GM19239 (cell line): ENCODE results near the gene LGR6.
"Not testable (repeated sequence)": the region's sequence is repeated elsewhere in the genome, so short reads cannot be mapped to it uniquely, and the experiment has no call there.

Experiments
- DNase-seq: peaks from one replicate; pipeline ENCODE4 v3.0.0; 2011; ENCODE audit warnings: low spot score; ENCODE audit not compliant: insufficient read length
- FAIRE-seq: peaks from 2 replicates; lab custom pipeline; 2011; peaks lifted over from hg19 to GRCh38; lab: Jason Lieb, UNC

Gene LGR6

DNA sequence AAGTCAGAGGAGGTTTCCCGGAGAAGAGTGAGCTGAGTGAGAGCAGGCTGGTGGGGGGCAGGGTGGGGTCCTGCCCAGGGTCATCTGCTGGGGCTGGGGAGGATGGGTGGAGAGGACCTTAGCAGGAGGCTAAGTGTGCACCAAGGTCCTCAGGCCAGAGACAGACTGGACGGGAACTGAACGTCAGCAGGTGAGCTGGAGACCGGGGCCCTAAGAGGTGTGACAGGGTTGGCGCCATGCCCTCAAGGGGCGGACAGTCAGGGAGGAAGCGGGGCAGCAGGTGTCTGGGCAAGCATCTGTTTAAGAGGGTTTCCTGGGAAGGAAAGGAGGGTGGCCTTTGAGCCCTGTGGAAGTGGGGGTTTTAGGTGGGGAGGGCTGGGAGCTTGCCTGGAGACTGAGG is 19.6 kb upstream of the LGR6 start:
- FAIRE-seq = no peak

DNA sequence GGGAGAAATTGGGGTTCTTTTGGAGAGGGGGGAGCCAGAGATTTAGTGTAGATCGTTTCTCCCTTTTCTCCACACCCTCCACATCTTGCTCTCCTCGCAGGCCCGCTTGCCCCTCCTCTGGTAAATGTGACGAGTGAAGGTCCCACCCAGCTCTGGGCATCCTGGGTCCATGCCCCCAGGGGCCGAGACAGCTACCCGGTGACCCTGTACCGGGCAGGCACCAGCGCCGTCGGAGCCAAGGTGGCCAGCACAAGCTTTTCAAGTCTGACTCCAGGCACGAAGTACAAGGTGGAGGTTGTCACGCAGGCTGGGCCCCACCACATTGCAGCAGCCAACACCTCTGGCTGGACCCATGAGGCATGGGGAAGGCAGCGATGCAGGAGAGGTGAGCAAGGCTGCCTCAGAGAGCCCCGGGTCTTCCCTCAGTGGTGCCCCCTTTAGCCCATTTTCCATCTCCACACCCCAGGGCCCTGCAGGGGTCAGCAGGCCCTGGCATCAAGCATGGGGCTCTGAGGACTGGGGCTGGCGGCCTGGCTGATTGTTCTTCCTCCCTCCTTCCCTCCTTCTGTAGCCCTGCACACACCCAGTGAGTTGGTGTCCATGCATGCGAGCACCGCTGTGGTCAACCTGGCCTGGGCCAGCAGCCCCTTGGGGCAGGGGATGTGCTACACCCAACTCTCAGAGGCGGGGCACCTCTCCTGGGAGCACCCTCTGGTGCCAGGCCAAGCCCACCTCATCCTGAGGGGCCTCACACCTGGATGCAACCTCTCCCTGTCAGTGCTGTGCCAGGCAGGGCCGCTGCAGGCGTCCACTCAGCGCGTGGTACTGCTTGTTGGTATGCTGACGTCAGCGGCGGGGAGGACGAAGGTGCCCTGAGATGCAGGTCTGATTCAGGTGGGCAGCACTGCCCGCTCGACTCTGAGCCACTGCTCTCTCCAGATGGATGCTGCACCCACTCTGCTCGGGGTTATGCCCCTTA is 16.4 kb upstream of the LGR6 start:
- FAIRE-seq (no peak), DNase-seq (no peak)

More for the DNA sequence above, 19.6 kb upstream of the LGR6 start:
- no peak for DNase-seq

DNA sequence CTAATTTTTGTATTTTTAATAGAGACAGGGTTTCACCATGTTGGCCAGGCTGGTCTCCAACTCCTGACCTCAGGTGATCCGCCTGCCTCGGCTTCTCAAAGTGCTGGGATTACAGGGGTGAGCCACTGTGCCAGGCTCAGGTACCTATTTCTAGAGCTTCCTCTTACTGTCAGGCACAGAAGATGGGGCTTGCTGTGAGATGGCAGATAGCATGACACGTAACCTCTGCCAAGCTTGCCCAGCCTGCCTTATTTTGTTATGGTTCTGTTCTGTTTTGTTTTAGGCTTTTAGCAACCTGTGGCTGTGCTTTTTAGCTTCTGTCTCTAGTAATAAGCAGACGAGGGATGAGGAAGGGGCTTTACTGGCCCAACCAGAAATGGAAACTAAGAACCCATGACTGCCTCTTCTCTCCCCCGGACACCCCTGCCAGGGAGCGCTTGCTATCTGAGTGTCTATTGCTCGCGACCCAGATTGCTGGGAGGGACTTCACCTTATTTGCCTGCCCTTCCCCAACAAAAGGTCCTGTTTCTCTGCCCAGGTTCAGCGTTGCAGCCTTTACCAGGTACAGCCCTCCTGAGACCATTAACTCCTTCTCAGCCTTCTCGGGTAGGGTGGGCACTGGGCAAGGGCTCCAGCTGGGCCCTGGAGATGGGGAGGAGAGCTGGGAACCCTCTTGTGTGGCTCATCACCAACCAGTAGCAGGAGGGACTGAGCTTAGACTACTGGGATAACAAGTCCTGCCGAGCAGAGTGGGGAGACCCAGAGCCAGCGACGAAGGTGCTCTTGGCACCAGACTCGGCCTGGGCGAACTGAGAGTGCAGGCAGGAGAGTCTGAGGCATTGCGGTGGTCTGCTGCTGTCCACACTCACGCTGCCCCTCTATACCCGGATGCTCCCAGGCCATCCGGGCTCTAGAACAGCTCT is 13.5 kb upstream of the LGR6 start:
- DNase-seq = no peak
- no peak for FAIRE-seq

DNA sequence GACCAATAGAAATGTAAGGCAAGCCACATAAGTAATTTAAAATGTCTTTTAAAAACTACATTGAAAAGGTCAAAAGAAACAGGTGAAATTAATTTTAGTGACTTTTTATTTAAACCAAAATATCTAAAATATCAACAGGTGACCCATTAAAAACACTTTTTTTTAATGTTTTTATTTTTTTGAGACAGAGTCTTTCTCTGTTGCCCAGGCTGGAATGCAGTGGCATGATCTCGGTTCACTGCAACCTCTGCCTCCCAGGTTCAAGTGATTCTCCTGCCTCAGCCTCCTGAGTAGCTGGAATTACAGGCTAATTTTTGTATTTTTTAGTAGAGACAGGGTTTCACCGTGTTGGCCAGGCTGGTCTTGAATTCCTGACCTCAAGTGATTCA is 12.9 kb upstream of the LGR6 start:
- not testable (repeated sequence) for DNase-seq, FAIRE-seq

GRCh38 chr1:202181586-202181985 is 12.0 kb upstream of the LGR6 start:
- no peak for DNase-seq
- no peak for FAIRE-seq

DNA sequence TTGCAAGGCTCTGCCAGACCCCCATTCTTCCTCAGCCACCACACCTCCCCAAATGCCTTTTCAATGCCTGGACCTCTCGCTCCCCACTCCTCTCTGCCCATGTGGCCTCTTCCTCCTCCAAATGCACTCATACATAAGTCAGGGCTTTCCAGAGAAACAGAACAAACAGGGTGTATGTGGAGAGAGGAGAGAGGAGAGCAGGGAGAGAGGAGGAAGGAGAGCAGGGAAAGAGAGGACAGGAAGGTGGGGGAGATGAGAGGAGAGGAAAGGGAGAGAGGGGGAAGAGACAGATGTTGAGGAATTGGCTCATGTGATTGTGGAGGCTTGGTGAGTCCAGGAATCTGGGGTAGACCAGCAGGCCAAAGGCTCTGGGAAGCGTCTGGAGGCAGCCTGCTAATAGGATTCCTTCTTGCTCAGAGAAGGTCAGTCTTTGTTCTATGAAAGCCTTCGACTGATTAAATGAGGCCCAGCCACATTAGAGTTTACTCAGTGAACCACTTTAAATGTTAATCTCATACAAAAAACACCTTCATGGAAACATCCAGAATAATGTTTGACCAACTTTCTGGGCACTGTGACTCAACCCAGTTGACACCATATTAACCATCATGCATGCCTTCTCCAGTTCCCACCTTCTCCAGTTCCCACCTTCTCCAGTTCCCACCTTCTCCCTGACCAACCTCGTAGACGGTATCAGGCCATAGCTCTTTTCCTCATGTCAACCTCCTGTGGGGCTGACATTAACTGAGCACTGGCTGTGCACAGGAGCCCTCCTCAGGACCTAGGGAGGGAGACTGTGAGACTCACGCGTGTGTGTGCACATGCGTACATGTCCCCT is 11.3 kb upstream of the LGR6 start:
- FAIRE-seq (no peak), DNase-seq (no peak)

DNA sequence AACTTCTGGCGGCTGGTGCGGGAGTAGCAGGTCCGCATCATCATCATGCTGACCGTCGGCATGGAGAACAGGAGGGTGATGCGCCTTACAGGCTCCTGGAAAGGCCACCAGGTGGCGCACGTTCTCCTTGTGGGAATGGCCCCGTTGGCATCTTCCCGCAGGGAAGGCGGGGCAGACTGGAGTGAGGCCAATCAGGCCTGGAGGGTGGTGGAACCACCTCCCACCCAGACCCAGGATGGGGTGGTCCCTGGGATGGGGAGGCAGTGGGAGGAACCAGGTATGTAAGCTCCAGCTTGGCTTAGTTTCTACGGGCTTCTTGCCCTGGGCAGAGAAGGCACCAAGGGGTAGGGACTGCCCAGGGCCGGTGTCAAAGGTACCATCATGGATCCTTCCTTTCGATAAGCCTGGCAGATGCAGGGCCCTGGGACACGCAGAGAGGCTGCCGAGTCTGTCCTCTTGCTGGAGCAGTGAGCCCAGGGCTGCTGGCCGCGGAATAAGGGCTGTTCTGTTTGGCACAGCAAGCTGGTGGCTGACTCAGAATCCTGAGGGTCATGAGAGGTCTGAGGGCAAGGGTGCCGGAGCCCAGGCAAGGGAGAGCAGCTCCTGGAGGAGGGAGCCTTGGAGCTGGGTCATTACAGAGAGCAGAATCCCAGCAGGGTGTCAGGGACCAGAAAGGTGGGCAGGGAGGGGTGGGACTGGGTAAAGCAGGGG is 8.7 kb upstream of the LGR6 start:
- DNase-seq (peak; percentile 66), FAIRE-seq (peak; percentile 78)

- DNase-seq = no peak
- FAIRE-seq = no peak
These were observed 7.3 kb upstream of the LGR6 start for GRCh38 chr1:202186327-202186726.

GRCh38 chr1:202187041-202187671 is 6.4 kb upstream of the LGR6 start:
- no peak for FAIRE-seq
- no peak for DNase-seq

DNA sequence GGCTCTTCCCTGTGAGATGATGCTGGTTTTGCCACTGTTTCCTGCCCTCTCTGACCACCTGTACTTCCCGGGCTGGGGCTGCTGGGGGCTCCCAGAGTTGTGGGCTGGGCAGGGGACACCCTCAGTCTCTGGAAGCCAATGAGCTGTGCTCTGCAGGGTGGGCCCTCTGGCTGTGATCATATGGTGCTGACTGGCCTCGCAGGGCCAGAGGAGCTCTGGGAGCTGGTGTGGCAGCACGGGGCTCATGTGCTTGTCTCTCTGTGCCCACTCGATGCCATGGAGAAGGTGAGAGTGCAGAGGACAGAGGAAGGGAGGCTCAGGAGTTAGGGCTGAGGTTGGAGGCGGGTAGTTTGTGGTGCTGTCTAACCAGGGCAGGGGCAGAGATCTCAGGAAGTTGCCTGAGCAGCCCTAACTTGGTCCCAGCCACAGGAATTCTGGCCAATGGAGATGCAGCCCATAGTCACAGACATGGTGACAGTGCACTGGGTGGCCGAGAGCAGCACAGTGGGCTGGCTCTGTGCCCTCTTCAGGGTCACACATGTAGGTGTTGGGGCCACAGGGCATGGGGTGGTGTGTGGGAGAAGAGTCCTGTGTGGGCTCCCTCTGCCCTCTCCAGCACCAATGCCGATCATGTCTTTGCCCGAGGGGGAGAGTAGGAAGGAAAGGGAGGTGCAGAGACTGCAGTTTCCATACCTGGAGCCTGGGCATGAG is 5.7 kb upstream of the LGR6 start:
- FAIRE-seq (no peak), DNase-seq (no peak)

- no peak for DNase-seq
- FAIRE-seq = no peak
These were observed 4.4 kb upstream of the LGR6 start for GRCh38 chr1:202189001-202189790.

DNA sequence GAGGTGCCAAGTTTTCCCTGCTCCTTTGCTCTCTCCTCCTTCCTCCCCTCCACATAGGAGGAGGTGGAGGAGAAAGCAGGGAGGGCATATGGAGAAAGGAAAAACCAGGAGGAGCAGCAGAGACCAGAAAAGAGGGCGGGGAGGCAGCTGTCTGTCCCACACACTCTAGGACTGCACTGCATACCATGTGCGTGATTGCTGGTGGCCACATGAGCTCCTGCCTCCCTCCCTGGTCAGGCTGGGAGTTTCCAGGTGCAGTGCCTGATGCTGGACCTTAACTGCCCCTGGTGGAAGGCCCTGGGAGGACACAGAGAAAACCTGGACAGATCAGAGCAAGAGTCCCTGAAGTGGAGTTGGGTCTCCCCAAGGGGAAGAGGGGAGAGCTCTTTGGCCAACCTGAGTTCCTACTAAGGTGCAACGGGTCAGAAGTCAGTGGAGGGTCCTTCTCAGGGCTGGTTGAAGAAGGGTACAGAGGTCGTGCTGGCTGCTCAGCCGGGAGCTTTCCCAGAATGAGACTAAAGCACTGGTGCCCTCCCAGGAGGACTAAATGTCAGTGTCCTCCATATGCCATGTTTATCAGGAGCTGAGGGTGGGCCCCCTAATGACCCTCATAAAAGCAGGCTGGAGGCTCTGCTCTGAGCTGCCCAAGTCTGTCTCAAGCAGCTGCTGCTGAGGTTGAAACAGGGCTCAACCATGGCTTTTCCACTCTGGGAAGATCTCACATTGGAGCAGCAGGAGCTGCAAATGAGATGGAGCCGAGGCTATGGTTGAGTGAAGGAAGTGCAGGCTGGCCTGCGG is 3.5 kb upstream of the LGR6 start:
- FAIRE-seq = no peak
- DNase-seq = no peak

- not testable (repeated sequence) for DNase-seq, FAIRE-seq
These were observed 2.2 kb upstream of the LGR6 start for GRCh38 chr1:202191391-202191790.

DNA sequence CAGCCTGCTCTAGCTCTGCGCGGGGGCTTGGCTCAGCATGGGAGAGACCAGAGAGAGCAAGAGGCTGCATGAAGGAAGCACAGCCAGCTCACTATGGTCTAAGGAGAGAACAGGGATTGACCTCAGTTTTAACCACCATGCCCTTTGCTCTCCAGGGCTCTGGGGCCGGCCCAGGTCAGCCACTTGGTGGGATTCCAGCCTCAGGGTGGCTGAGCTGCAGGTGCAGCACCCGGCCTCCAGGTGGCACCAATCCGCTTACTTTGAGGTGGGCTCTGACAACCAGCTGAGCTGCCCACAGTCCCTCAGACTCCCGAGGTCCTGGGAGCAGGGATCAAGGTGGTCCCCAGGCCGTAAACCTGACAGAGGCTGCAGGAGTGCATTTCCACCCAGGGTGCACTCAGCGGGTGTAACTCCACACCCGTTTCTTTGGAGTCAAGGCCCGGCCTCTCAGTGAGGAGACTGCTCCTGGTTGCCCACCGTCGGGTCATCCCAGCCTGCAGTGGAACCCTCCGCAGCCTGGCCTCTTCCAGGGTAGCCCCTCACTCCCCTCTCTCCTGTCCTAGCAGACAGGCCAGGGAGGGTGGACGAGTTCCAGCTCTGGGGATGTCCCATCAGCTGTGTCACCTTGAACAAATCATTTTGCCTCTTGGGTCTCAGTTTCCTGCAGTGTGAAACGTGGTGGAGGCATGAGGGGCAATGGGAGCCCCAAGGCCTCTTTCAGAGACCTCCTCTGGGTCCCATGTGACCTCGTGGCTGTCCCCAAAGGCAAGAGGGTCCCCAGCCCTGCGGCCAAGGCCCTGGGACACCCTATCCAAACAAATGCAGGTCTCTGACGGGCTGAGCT is 607 bp upstream of the LGR6 start:
- FAIRE-seq (peak; percentile 40), DNase-seq (peak; percentile 86)

GRCh38 chr1:202194328-202194648 is 689 bp downstream of the LGR6 start:
- DNase-seq (no peak), FAIRE-seq (no peak)
